IMR-90 (cell line): Measurements from ENCODE around the gene MTOR.

Experiments
- BHLHE40 ChIP-seq: fragments of 150-350 bp; IDR thresholded peaks from 2 replicates; pipeline ENCODE4 v1.6.1; 2016; ENCODE audit warnings: mild to moderate bottlenecking, low read depth, low read length
- MAZ ChIP-seq: IDR thresholded peaks from 2 replicates; pipeline ENCODE4 v1.6.1; 2012; ENCODE audit warnings: low read depth, mild to moderate bottlenecking, low read length, improper control_type of control experiment, moderate library complexity, borderline replicate concordance
- MXI1 ChIP-seq: IDR thresholded peaks from 2 replicates; pipeline ENCODE4 v1.6.1; 2012; ENCODE audit warnings: low read depth, mild to moderate bottlenecking, low read length, moderate library complexity, borderline replicate concordance
- NFE2L2 ChIP-seq: fragments of 150-350 bp; IDR thresholded peaks from 2 replicates; pipeline ENCODE4 v1.6.1; 2016; ENCODE audit warnings: low read depth, mild to moderate bottlenecking, low read length
- POLR2A ChIP-seq: IDR thresholded peaks from 2 replicates; pipeline ENCODE4 v1.6.1; 2012; ENCODE audit warnings: mild to moderate bottlenecking, low read depth, low read length
- RAD21 ChIP-seq: IDR thresholded peaks from 2 replicates; pipeline ENCODE4 v1.6.1; 2012; ENCODE audit warnings: low read length, improper control_type of control experiment
- RFX5 ChIP-seq: IDR thresholded peaks from 2 replicates; pipeline ENCODE4 v1.8.0; 2012; ENCODE audit warnings: low read depth, mild to moderate bottlenecking, low read length, moderate library complexity
- SMC3 ChIP-seq: fragments of 150-350 bp; IDR thresholded peaks from 2 replicates; pipeline ENCODE4 v1.6.1; 2016; ENCODE audit warnings: low read depth, mild to moderate bottlenecking, antibody characterized with exemption, low read length, moderate library complexity
- TF ChIP-seq, protein P1 (sequence below): conservative IDR thresholded peaks from 2 replicates; pipeline ENCODE4 v1.5.1; 2012; ENCODE audit warnings: mild to moderate bottlenecking, low read depth, low read length, improper control_type of control experiment
- TF ChIP-seq, protein P2 (sequence below): fragments of 150-350 bp; IDR thresholded peaks from 2 replicates; pipeline ENCODE4 v1.6.1; 2017; ENCODE audit warnings: mild to moderate bottlenecking, antibody characterized with exemption, low read length, low read depth

DNA sequence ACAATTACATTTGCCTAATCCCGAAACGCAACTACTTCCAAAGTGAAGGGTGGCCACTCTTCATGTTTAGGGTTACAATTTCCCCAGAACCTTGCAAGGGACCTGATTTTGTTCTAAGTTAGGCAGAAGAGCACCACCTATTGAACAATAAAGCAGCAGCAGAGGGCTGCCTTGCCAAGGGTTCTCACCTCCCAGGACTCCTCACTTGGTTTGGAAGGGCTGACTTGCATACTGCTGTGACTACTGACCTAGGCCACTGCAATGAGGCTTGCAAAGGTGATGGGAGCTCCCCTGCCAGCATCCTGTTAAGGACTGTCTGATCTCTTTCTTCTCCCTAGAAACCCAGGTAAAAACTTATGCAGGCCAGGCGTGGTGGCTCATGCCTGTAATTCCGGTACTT lies 14.2 kb downstream of the MTOR start:
- TF ChIP-seq, protein P1, sequence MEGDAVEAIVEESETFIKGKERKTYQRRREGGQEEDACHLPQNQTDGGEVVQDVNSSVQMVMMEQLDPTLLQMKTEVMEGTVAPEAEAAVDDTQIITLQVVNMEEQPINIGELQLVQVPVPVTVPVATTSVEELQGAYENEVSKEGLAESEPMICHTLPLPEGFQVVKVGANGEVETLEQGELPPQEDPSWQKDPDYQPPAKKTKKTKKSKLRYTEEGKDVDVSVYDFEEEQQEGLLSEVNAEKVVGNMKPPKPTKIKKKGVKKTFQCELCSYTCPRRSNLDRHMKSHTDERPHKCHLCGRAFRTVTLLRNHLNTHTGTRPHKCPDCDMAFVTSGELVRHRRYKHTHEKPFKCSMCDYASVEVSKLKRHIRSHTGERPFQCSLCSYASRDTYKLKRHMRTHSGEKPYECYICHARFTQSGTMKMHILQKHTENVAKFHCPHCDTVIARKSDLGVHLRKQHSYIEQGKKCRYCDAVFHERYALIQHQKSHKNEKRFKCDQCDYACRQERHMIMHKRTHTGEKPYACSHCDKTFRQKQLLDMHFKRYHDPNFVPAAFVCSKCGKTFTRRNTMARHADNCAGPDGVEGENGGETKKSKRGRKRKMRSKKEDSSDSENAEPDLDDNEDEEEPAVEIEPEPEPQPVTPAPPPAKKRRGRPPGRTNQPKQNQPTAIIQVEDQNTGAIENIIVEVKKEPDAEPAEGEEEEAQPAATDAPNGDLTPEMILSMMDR = no peak
- TF ChIP-seq POLR2A (no peak), SMC3 (no peak), RAD21 (no peak), MAZ (no peak), MXI1 (no peak), NFE2L2 (no peak), RFX5 (no peak), BHLHE40 (no peak)
- TF ChIP-seq, protein P2, sequence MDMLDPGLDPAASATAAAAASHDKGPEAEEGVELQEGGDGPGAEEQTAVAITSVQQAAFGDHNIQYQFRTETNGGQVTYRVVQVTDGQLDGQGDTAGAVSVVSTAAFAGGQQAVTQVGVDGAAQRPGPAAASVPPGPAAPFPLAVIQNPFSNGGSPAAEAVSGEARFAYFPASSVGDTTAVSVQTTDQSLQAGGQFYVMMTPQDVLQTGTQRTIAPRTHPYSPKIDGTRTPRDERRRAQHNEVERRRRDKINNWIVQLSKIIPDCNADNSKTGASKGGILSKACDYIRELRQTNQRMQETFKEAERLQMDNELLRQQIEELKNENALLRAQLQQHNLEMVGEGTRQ = no peak
